Endothelial cell of umbilical vein (primary cell): ENCODE measurements around the gene SLC25A38. TPM values are rescaled to one million over a fixed set of nuclear protein-coding genes. Genes with fewer than 3 reads are reported as not detected.

Experiments used
- BruUV-seq: library from RNA; stranded (reverse); fragments of 400-500 nt; replicated peaks from 2 replicates; lab custom pipeline; 2021; lab: Mats Ljungman, UMichigan
- CTCF ChIA-PET: fragments of 300-600, 350-600 bp; sonication (Branson Sonifier 250); formaldehyde crosslinking; loops from one replicate; lab custom pipeline; 2021; ENCODE audit warnings: antibody characterized with exemption, inconsistent platforms; lab: Charles Lee
- POLR2A ChIA-PET: fragments of 300-600, 350-600 bp; sonication (Branson Sonifier 250); formaldehyde crosslinking; loops from one replicate; lab custom pipeline; 2021; ENCODE audit warnings: antibody characterized with exemption, inconsistent platforms; lab: Charles Lee
- DNase-seq: peaks from one replicate; pipeline ENCODE4 v3.0.0-alpha.2; 2011; ENCODE audit warnings: low read depth, low spot score
- FAIRE-seq: peaks from 2 replicates; lab custom pipeline; 2011; peaks lifted over from hg19 to GRCh38; lab: Jason Lieb, UNC
- H2AFZ ChIP-seq: 2 replicates; pipeline ENCODE4 v1.6.0; 2012; ENCODE audit warnings: low read depth, low read length, control low read depth, inconsistent platforms
- H3K27ac ChIP-seq: 2 replicates; pipeline ENCODE4 v1.5.1; 2011; ENCODE audit warnings: low read depth, mild to moderate bottlenecking, control low read depth, low read length, moderate library complexity; ENCODE audit not compliant: insufficient read depth
- H3K27me3 ChIP-seq, 2 experiments: 2 replicates each; pipeline versions ENCODE4 v1.6.0 to v1.6.1; 2011; ENCODE audit warnings: low read length in 2 of 2, mixed read lengths in 1 of 2; ENCODE audit not compliant: control insufficient read depth in 2 of 2, insufficient read depth in 2 of 2
- H3K36me3 ChIP-seq, 2 experiments: 2 replicates in 1 of 2; 3 replicates in 1 of 2; pipeline ENCODE4 v1.5.1; 2011; ENCODE audit warnings: low read length in 2 of 2, mild to moderate bottlenecking in 1 of 2, moderate library complexity in 1 of 2; ENCODE audit not compliant: control insufficient read depth in 2 of 2, insufficient read depth in 2 of 2; ENCODE audit errors: extremely low read depth in 1 of 2
- H3K4me1 ChIP-seq: 3 replicates; pipeline ENCODE4 v1.5.1; 2011; ENCODE audit warnings: mild to moderate bottlenecking, low read length; ENCODE audit not compliant: control insufficient read depth, insufficient read depth; ENCODE audit errors: extremely low read depth
- H3K4me2 ChIP-seq: 2 replicates; pipeline ENCODE4 v1.6.1; 2011; ENCODE audit warnings: low read length, control low read depth, mixed read lengths; ENCODE audit not compliant: insufficient read depth
- H3K4me3 ChIP-seq, 3 experiments: fragments of 200-600 bp in 1 of 3; sonication (generic), shearing (Covaris generic) in 1 of 3; replicated peaks in 1 of 3; 2 replicates each; pipeline ENCODE4 v1.5.1; 2011 to 2016; ENCODE audit warnings: control low read depth in 3 of 3, low read length in 3 of 3, mild to moderate bottlenecking in 2 of 3, inconsistent platforms in 1 of 3, low read depth in 1 of 3, moderate library complexity in 1 of 3; ENCODE audit not compliant: insufficient read depth in 1 of 3
- H3K79me2 ChIP-seq: 2 replicates; pipeline ENCODE4 v1.6.0; 2012; ENCODE audit warnings: low read length, inconsistent platforms; ENCODE audit not compliant: control insufficient read depth, insufficient read depth
- H3K9ac ChIP-seq: replicated peaks from 2 replicates; pipeline ENCODE3; 2011; ENCODE audit warnings: low read length, control low read depth; ENCODE audit not compliant: insufficient read depth; ENCODE audit errors: extremely low read depth
- H3K9me1 ChIP-seq: replicated peaks from 3 replicates; pipeline ENCODE4 v1.6.0; 2011; ENCODE audit warnings: mild to moderate bottlenecking, low read length; ENCODE audit not compliant: control insufficient read depth, insufficient read depth; ENCODE audit errors: extremely low read depth
- H3K9me3 ChIP-seq: replicated peaks from 2 replicates; pipeline ENCODE4 v1.5.1; 2012; ENCODE audit warnings: low read length, inconsistent platforms; ENCODE audit not compliant: control insufficient read depth, insufficient read depth
- H4K20me1 ChIP-seq: replicated peaks from 2 replicates; pipeline ENCODE3; 2011; ENCODE audit warnings: mild to moderate bottlenecking, low read length; ENCODE audit not compliant: control insufficient read depth, insufficient read depth; ENCODE audit errors: extremely low read depth
- EZH2 ChIP-seq: IDR thresholded peaks from 2 replicates; pipeline ENCODE4 v1.6.1; 2012; ENCODE audit warnings: borderline replicate concordance, low read depth, mild to moderate bottlenecking, moderate library complexity, low read length, inconsistent platforms; ENCODE audit not compliant: severe bottlenecking
- FOS ChIP-seq: IDR thresholded peaks from 2 replicates; pipeline ENCODE4 v1.6.1; 2011; ENCODE audit warnings: mild to moderate bottlenecking, low read length, moderate library complexity, borderline replicate concordance; ENCODE audit not compliant: insufficient read depth
- GATA2 ChIP-seq: IDR thresholded peaks from 2 replicates; pipeline ENCODE4 v1.7.0; 2011; ENCODE audit warnings: low read depth, mild to moderate bottlenecking, moderate library complexity, mixed read lengths, low read length; ENCODE audit not compliant: insufficient read length, insufficient read depth
- JUN ChIP-seq: IDR thresholded peaks from 2 replicates; pipeline ENCODE4 v1.6.1; 2011; ENCODE audit warnings: borderline replicate concordance, low read depth; ENCODE audit not compliant: insufficient read length, insufficient read depth
- MYC ChIP-seq: IDR thresholded peaks from one replicate; pipeline ENCODE4 v1.6.1; 2011; ENCODE audit warnings: mild to moderate bottlenecking, low read depth, low read length
- POLR2A ChIP-seq: IDR thresholded peaks from 2 replicates; pipeline ENCODE4 v1.6.1; 2012; ENCODE audit warnings: low read depth, mild to moderate bottlenecking, control low read depth, low read length
- POLR2AphosphoS5 ChIP-seq: IDR thresholded peaks from 2 replicates; pipeline ENCODE4 v1.6.1; 2012; ENCODE audit warnings: low read depth, mild to moderate bottlenecking, control low read depth, low read length, moderate library complexity; ENCODE audit not compliant: insufficient read depth
- dilution Hi-C: fragments of 300-500 bp; cut with MboI; formaldehyde crosslinking; loops from one replicate; pipeline ENCODE4 v1.15.0; 2019; ENCODE audit warnings: low sequenced_read_pairs; ENCODE audit not compliant: extremely low pct_ligation_motif_present
- intact Hi-C: fragments of 100-400 bp; cut with micrococcal nuclease; formaldehyde crosslinking; loops from one replicate; pipeline ENCODE4 v1.10.0; 2022
- polyA plus RNA-seq, 4 experiments: library from polyadenylated mRNA; depleted of rRNA in 3 of 4; stranded (reverse) in 3 of 4; unstranded in 1 of 4; fragments of >200 nt; gene quantifications; 2 replicates each; pipeline versions ENCODE4 v1.2.1 to v1.2.3, GENCODE V29; 2011 to 2012; ENCODE audit warnings: missing spikeins in 1 of 4
- total RNA-seq: library from RNA; stranded (reverse); gene quantifications from 2 replicates; pipeline ENCODE4 v1.2.3, GENCODE V29; 2021
- TF ChIP-seq, protein P1 (sequence below): IDR thresholded peaks from 2 replicates; pipeline ENCODE4 v1.6.1; 2011; ENCODE audit not compliant: insufficient read depth, insufficient read length
- TF ChIP-seq, protein P2 (sequence below), 2 donors: IDR thresholded peaks; 1 replicate in 1 of 2; 2 replicates in 1 of 2; pipeline ENCODE4 v1.5.1; 2011; ENCODE audit warnings: low read length in 2 of 2, mild to moderate bottlenecking in 2 of 2, moderate library complexity in 2 of 2, control low read depth in 1 of 2, inconsistent platforms in 1 of 2, low read depth in 1 of 2; ENCODE audit not compliant: insufficient read depth in 1 of 2; ENCODE audit errors: extremely low read depth in 1 of 2

The SLC25A38 gene
- total and polyA plus RNA-seq, 2 donors (not counting 3 experiments of a cell fraction or from before 2014, with no cell fraction given) = 20.0 to 31.1 TPM

DNA sequence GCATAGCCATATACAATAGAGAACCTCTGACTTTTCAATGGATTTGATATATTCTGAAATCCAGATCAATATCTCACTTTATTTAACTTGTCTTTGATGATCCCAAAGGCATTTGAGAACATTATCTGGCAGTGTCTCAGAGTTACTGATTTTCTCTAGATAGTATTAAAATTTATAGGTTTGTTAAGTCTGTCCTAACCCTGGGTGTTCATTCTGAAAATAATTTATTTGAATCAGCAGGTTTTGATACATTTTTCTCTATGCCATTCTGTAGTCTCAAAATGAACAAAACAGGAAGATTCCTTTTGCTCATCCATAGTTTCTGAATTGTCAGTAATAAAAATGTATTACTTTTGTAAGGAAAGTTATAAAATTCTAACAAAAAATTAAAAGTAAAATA is 39.4 kb upstream of the SLC25A38 start:
- Histone ChIP-seq H3K27ac (no peak overlapping the region), H3K27me3 (peaks cover 4 to 6% of the 10 kb centered on the region in 2 experiments), H4K20me1 (no peaks in the 10 kb centered on the region), H3K9me3 (no peaks in the 10 kb centered on the region), H3K79me2 (no peaks in the 10 kb centered on the region), H3K9me1 (no peaks in the 10 kb centered on the region), H3K4me1 (no peaks in the 10 kb centered on the region), H3K4me3 (no peak overlapping the region), H3K9ac (no peak overlapping the region), H3K36me3 (no peaks in the 10 kb centered on the region), H2AFZ (no peak overlapping the region), H3K4me2 (no peak overlapping the region)
- no peak for FAIRE-seq
- TF ChIP-seq JUN (no peak), GATA2 (no peak), POLR2AphosphoS5 (no peak), FOS (no peak)
- TF ChIP-seq, protein P1, sequence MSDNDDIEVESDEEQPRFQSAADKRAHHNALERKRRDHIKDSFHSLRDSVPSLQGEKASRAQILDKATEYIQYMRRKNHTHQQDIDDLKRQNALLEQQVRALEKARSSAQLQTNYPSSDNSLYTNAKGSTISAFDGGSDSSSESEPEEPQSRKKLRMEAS = no peak
- no peak for DNase-seq
- dilution Hi-C loops (no loop called here), intact Hi-C loops (no loop called here)
- BruUV-seq = no TSS peak
- ChIA-PET CTCF (no interaction called here), POLR2A (no interaction called here)

DNA sequence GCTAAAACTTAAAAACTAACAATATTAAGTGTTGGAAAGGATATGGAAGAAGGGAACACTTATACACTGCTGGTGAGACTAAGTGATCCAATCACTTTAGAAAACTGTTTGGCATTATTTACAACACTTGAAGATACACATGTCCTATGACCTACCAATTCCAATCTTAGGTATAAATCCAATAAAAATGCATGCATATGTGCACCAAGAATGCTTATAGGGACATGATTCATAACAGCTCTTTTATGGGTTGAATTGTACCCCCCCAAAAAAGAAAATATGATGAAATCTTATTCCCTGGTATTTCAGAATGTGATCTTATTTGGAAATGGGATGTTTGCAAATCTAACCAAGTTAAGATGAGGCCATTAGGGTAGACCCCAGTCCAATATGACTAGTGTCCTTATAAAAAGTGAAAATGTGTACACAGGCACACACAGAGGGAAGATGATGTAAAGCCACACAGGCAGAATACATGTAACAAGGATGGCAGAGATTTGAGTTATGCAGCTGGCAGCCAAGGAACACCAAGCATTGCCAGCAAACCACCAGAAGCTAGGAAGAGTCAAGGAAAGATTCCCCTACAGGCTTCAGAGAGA is 38.3 kb upstream of the SLC25A38 start:
- POLR2A ChIA-PET = no interaction called here
- dilution Hi-C loops = no loop called here
- FAIRE-seq = no peak

More for the DNA sequence above, 38.3 kb upstream of the SLC25A38 start:
- DNase-seq = no peak
- Histone ChIP-seq H4K20me1 (no peaks in the 10 kb centered on the region), H3K79me2 (no peaks in the 10 kb centered on the region), H3K4me1 (no peaks in the 10 kb centered on the region), H3K4me2 (no peak overlapping the region), H3K27me3 (peaks cover 4 to 6% of the 10 kb centered on the region in 2 experiments), H2AFZ (no peak overlapping the region), H3K9ac (no peak overlapping the region), H3K36me3 (no peaks in the 10 kb centered on the region), H3K27ac (no peak overlapping the region), H3K9me3 (no peaks in the 10 kb centered on the region), H3K4me3 (no peak overlapping the region), H3K9me1 (no peaks in the 10 kb centered on the region)
- CTCF ChIA-PET = no interaction called here
- intact Hi-C loops = no loop called here
- BruUV-seq = no TSS peak
- TF ChIP-seq, protein P1 = no peak
- TF ChIP-seq POLR2A = no peak
- no peak for TF ChIP-seq JUN
- TF ChIP-seq POLR2AphosphoS5 = no peak
- no peak for TF ChIP-seq EZH2
- no peak for TF ChIP-seq GATA2
- no peak for TF ChIP-seq MYC
- TF ChIP-seq, protein P2, sequence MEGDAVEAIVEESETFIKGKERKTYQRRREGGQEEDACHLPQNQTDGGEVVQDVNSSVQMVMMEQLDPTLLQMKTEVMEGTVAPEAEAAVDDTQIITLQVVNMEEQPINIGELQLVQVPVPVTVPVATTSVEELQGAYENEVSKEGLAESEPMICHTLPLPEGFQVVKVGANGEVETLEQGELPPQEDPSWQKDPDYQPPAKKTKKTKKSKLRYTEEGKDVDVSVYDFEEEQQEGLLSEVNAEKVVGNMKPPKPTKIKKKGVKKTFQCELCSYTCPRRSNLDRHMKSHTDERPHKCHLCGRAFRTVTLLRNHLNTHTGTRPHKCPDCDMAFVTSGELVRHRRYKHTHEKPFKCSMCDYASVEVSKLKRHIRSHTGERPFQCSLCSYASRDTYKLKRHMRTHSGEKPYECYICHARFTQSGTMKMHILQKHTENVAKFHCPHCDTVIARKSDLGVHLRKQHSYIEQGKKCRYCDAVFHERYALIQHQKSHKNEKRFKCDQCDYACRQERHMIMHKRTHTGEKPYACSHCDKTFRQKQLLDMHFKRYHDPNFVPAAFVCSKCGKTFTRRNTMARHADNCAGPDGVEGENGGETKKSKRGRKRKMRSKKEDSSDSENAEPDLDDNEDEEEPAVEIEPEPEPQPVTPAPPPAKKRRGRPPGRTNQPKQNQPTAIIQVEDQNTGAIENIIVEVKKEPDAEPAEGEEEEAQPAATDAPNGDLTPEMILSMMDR (IDR thresholded peaks at IDR 0.05; ENCODE audit: extremely low read depth in 1 of 2, insufficient read depth in 1 of 2, low read depth in 1 of 2, low read length in 2 of 2) = no peak
- no peak for TF ChIP-seq FOS
